Prostate gland (tissue), 2 donors: Measurements from ENCODE around the gene PAQR7. TPM values are rescaled to one million over a fixed set of nuclear protein-coding genes. Genes with fewer than 3 reads are reported as not detected.

Source experiments
- DNase-seq: peaks from one replicate; pipeline ENCODE4 v3.0.0-alpha.2; 2019; ENCODE audit warnings: low spot score
- H3K27ac ChIP-seq, 2 donors: fragments of 200-600 bp; sonication (generic); 2 replicates each; pipeline ENCODE4 v1.5.1; 2017 to 2019
- H3K27me3 ChIP-seq: fragments of 200-600 bp; sonication (generic); replicated peaks from 2 replicates; pipeline ENCODE4 v1.5.1; 2019; ENCODE audit not compliant: insufficient read depth
- H3K36me3 ChIP-seq, 2 donors: fragments of 200-600 bp; sonication (generic); 1 replicate in 1 of 2; 2 replicates in 1 of 2; pipeline versions ENCODE4 v1.5.1 to v1.8.1; 2017 to 2019
- H3K4me1 ChIP-seq: fragments of 200-600 bp; sonication (generic); replicated peaks from 2 replicates; pipeline ENCODE4 v1.5.1; 2019
- H3K4me3 ChIP-seq, 2 donors: fragments of 200-600 bp; sonication (generic); 2 replicates each; pipeline ENCODE4 v1.5.1; 2017 to 2019
- H3K9me3 ChIP-seq: fragments of 200-600 bp; sonication (generic); 2 replicates; pipeline ENCODE4 v1.5.1; 2017
- CTCF ChIP-seq, 4 experiments: fragments of 200-600 bp in 2 of 4; fragments of 450-650 bp in 2 of 4; sonication (generic) in 2 of 4; IDR thresholded peaks; 1 replicate in 3 of 4; 2 replicates in 1 of 4; pipeline ENCODE4 v1.5.1; 2016 to 2019; ENCODE audit warnings: antibody characterized with exemption in 4 of 4, mild to moderate bottlenecking in 2 of 4, moderate library complexity in 2 of 4
- POLR2A ChIP-seq: fragments of 450-650 bp; IDR thresholded peaks from one replicate; pipeline ENCODE4 v1.6.1; 2016; ENCODE audit warnings: antibody characterized with exemption, mild to moderate bottlenecking
- POLR2AphosphoS5 ChIP-seq: sonication (generic); formaldehyde crosslinking; IDR thresholded peaks from one replicate; pipeline ENCODE4 v1.6.1; 2017; ENCODE audit warnings: antibody characterized with exemption
- WGBS: methylation state at CpG from one replicate; pipeline ENCODE4 v1.1.5; 2018; 5-methylcytosine and 5-hydroxymethylcytosine counted together
- intact Hi-C: fragments of 100-400 bp; cut with DNase I; formaldehyde crosslinking; loops from one replicate; pipeline ENCODE4 v1.14.2; 2022
- total RNA-seq, 2 donors: library from RNA; depleted of rRNA; stranded (reverse); fragments of >200 nt; gene quantifications; one replicate each; pipeline ENCODE4 v1.1.0, GENCODE V29; 2016

PAQR7 gene
- total RNA-seq, 2 donors from 2014 or later: 7.8 to 74.0 TPM

- no peaks in the 10 kb centered on the region for H3K4me1 ChIP-seq
- no peaks in the 10 kb centered on the region for H3K9me3 ChIP-seq
- no peaks in the 10 kb centered on the region for H3K27me3 ChIP-seq
- DNase-seq: no peak
- 97% methylated on average over 3 of the region's 3 CpGs for WGBS
- no peaks in the 10 kb centered on the region for H3K36me3 ChIP-seq
- intact Hi-C loops: no loop called here
- no peak overlapping the region for H3K4me3 ChIP-seq
- TF ChIP-seq POLR2AphosphoS5 (no peak), POLR2A (no peak), CTCF (IDR thresholded peaks at IDR 0.05) (no peak)
- H3K27ac ChIP-seq: no peak overlapping the region
These were observed 11.1 kb downstream of the PAQR7 start for GRCh38 chr1:25864434-25864833.

DNA sequence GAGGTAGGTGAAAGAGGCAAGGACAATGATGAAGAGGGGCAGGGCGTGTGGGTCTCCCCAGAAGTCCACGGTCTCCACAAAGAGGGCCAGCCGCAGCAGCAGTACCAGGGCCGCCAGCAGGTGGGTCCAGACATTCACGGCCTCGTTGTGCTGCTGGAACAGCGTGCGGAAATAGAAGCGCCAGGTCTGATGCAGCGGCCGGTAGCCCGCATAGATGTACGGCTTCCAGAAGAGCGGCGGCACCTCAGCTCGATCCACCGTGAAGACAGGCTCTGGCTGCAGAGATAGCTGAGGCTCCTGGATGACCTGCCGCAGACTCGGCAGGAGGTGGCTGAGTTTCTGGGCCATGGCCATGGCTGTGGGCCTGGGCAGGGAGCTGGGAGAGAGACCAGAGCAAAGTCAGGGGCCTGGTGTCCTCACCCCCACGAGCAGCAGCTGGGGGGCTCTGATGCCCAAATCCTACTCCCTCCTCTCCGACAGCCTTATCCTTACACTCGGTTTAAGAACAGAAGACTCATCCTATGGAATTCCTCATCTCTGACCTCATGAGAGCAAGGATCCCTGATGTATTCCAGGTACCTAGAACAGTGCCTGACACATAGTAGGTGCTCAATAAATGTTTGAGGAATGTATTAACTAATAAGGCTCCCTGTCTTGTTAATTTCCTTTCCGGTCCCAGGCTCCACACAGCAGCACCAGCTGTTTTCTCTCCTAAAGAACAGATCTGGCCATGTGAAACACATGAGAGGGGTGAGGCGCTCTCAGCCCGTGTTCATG, 11.8 kb downstream of the PAQR7 start:
- Histone ChIP-seq H3K36me3 (no peaks in the 10 kb centered on the region), H3K27ac (no peak overlapping the region), H3K4me1 (peaks cover 6% of the 10 kb centered on the region), H3K4me3 (no peak overlapping the region), H3K9me3 (no peaks in the 10 kb centered on the region), H3K27me3 (no peaks in the 10 kb centered on the region)
- DNase-seq: no peak
- 91% methylated on average over 25 of the region's 25 CpGs for WGBS
- TF ChIP-seq POLR2AphosphoS5: no peak
- no peak for TF ChIP-seq POLR2A
- no peak for TF ChIP-seq CTCF (IDR thresholded peaks at IDR 0.05)
- intact Hi-C loops: no loop called here

GRCh38 chr1:25862785-25863485, 12.6 kb downstream of the PAQR7 start:
- Histone ChIP-seq H3K27me3 (no peaks in the 10 kb centered on the region), H3K9me3 (no peaks in the 10 kb centered on the region), H3K4me3 (no peak overlapping the region), H3K27ac (no peak overlapping the region), H3K4me1 (peaks cover 7% of the 10 kb centered on the region), H3K36me3 (no peaks in the 10 kb centered on the region)
- intact Hi-C loops: no loop called here
- TF ChIP-seq POLR2AphosphoS5 (peak; percentile 32), POLR2A (no peak), CTCF (IDR thresholded peaks at IDR 0.05) (no peak)
- 86% methylated on average over 20 of the region's 20 CpGs for WGBS
- DNase-seq: peak; percentile 34

- H3K27me3 ChIP-seq: no peaks in the 10 kb centered on the region
- intact Hi-C loops: no loop called here
- TF ChIP-seq POLR2A (no peak), CTCF (IDR thresholded peaks at IDR 0.05) (no peak), POLR2AphosphoS5 (no peak)
- 69% methylated on average over 16 of the region's 16 CpGs for WGBS
- H3K27ac ChIP-seq: no peak overlapping the region
- no peaks in the 10 kb centered on the region for H3K9me3 ChIP-seq
- H3K4me1 ChIP-seq: peaks cover 7% of the 10 kb centered on the region
- H3K36me3 ChIP-seq: no peaks in the 10 kb centered on the region
- DNase-seq: no peak
- H3K4me3 ChIP-seq: no peak overlapping the region
These were observed 13.9 kb downstream of the PAQR7 start for GRCh38 chr1:25861316-25862286.
